Caco-2 (cell line): ENCODE data around the gene UBE2Q1. TPM values are rescaled to one million over a fixed set of nuclear protein-coding genes. Genes with fewer than 3 reads are reported as not detected.

Experiments used
- BruUV-seq: library from RNA; stranded (reverse); fragments of 400-500 nt; replicated peaks from 2 replicates; lab custom pipeline; 2021; lab: Mats Ljungman, UMichigan
- CTCF ChIA-PET: fragments of 300-600 bp; sonication (Branson Sonifier 250); formaldehyde crosslinking; loops from one replicate; lab custom pipeline; 2022; ENCODE audit warnings: antibody characterized with exemption; lab: Charles Lee
- POLR2A ChIA-PET: fragments of 300-600 bp; sonication (Branson Sonifier 250); formaldehyde crosslinking; loops from one replicate; lab custom pipeline; 2022; ENCODE audit warnings: antibody characterized with exemption; lab: Charles Lee
- DNase-seq, 2 experiments: peaks; one replicate each; pipeline versions ENCODE4 v3.0.0 to v3.0.0-alpha.2; 2020 to 2022
- H3K27me3 ChIP-seq: replicated peaks from 2 replicates; pipeline ENCODE4 v1.6.0; 2011; ENCODE audit warnings: low read length; ENCODE audit not compliant: control insufficient read depth, insufficient read depth
- H3K36me3 ChIP-seq: 2 replicates; pipeline ENCODE4 v1.5.1; 2011; ENCODE audit warnings: low read length; ENCODE audit not compliant: control insufficient read depth, insufficient read depth
- H3K4me1 ChIP-seq: fragments of 250-450 bp; sonication (Bioruptor Pico); 2 replicates; pipeline ENCODE4 v1.5.1; 2020; ENCODE audit warnings: mild to moderate bottlenecking
- H3K4me3 ChIP-seq: 2 replicates; pipeline ENCODE4 v1.5.1; 2011; ENCODE audit warnings: low read depth, mild to moderate bottlenecking, control low read depth, low read length
- H3K9me3 ChIP-seq: fragments of 250-450 bp; sonication (Bioruptor Pico); 2 replicates; pipeline ENCODE4 v1.5.1; 2020; ENCODE audit warnings: mild to moderate bottlenecking, moderate library complexity
- H3K27ac Mint-ChIP-seq: one replicate; pipeline ENCODE4 v1.8.0; 2022; ENCODE audit warnings: mixed read lengths; ENCODE audit not compliant: unreplicated experiment
- H3K27me3 Mint-ChIP-seq: one replicate; pipeline ENCODE4 v1.8.0; 2022; ENCODE audit warnings: mixed read lengths; ENCODE audit not compliant: insufficient read depth, unreplicated experiment
- H3K36me3 Mint-ChIP-seq: one replicate; pipeline ENCODE4 v1.8.0; 2022; ENCODE audit warnings: mild to moderate bottlenecking, mixed read lengths; ENCODE audit not compliant: insufficient read depth, unreplicated experiment
- H3K4me1 Mint-ChIP-seq: one replicate; pipeline ENCODE4 v1.8.0; 2022; ENCODE audit warnings: low read depth, mixed read lengths; ENCODE audit not compliant: unreplicated experiment
- H3K4me3 Mint-ChIP-seq: one replicate; pipeline ENCODE4 v1.8.0; 2022; ENCODE audit warnings: mild to moderate bottlenecking, moderate library complexity, mixed read lengths; ENCODE audit not compliant: unreplicated experiment
- H3K9me3 Mint-ChIP-seq: one replicate; pipeline ENCODE4 v1.8.0; 2022; ENCODE audit warnings: mixed read lengths; ENCODE audit not compliant: unreplicated experiment
- intact Hi-C: fragments of 100-400 bp; cut with micrococcal nuclease; formaldehyde crosslinking; loops from one replicate; pipeline ENCODE4 v1.10.0; 2022; ENCODE audit not compliant: unreplicated experiment
- total RNA-seq: library from RNA; stranded (reverse); gene quantifications from 2 replicates; pipeline ENCODE4 v1.2.3, GENCODE V29; 2022
- TF ChIP-seq, protein P1 (sequence below), 2 experiments: fragments of 200-600 bp in 1 of 2; IDR thresholded peaks; 1 replicate in 1 of 2; 2 replicates in 1 of 2; pipeline versions ENCODE4 v1.5.1 to v1.8.0; 2011 to 2022; ENCODE audit warnings: antibody characterized with exemption in 1 of 2, control low read depth in 1 of 2, inconsistent platforms in 1 of 2, low read depth in 1 of 2, low read length in 1 of 2, mild to moderate bottlenecking in 1 of 2, moderate library complexity in 1 of 2; ENCODE audit not compliant: insufficient read depth in 1 of 2, severe bottlenecking in 1 of 2, unreplicated experiment in 1 of 2

Gene UBE2Q1
- total RNA-seq, 1 experiment from 2014 or later, result 93.2 TPM

DNA sequence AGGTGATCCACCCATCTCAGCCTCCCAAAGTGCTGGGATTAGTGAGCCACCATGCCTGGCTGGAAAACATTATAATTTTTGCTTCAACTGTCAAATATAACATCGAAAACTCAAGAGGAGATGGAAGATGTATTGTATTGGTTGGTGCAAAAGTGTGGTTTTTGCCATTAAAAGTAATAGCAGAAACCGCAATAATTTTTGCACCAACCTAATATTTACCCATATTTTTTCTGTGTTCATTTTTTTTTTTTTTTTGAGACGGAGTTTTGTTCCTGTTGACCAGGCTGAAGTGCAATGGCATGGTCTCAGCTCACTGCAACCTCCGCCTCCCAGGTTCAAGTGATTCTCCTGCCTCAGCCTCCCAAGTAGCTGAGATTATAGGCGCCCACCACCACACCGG is 29.2 kb downstream of the UBE2Q1 start:
- POLR2A ChIA-PET, result no interaction called here
- Mint-ChIP-seq H3K27ac (no peak overlapping the region), H3K4me3 (no peak overlapping the region), H3K9me3 (no peaks in the 10 kb centered on the region), H3K27me3 (peaks cover under 1% of the 10 kb centered on the region), H3K36me3 (no peaks in the 10 kb centered on the region), H3K4me1 (no peaks in the 10 kb centered on the region)
- CTCF ChIA-PET, result no interaction called here
- TF ChIP-seq, protein P1, sequence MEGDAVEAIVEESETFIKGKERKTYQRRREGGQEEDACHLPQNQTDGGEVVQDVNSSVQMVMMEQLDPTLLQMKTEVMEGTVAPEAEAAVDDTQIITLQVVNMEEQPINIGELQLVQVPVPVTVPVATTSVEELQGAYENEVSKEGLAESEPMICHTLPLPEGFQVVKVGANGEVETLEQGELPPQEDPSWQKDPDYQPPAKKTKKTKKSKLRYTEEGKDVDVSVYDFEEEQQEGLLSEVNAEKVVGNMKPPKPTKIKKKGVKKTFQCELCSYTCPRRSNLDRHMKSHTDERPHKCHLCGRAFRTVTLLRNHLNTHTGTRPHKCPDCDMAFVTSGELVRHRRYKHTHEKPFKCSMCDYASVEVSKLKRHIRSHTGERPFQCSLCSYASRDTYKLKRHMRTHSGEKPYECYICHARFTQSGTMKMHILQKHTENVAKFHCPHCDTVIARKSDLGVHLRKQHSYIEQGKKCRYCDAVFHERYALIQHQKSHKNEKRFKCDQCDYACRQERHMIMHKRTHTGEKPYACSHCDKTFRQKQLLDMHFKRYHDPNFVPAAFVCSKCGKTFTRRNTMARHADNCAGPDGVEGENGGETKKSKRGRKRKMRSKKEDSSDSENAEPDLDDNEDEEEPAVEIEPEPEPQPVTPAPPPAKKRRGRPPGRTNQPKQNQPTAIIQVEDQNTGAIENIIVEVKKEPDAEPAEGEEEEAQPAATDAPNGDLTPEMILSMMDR (IDR thresholded peaks at IDR 0.05; ENCODE audit: insufficient read depth in 1 of 2, low read depth in 1 of 2, low read length in 1 of 2, severe bottlenecking in 1 of 2, unreplicated experiment in 1 of 2), result no peak
- Histone ChIP-seq H3K36me3 (no peaks in the 10 kb centered on the region), H3K27me3 (no peaks in the 10 kb centered on the region), H3K9me3 (no peaks in the 10 kb centered on the region), H3K4me3 (no peak overlapping the region), H3K4me1 (no peaks in the 10 kb centered on the region)
- DNase-seq, result no peak
- BruUV-seq, result no TSS peak
- intact Hi-C loops, result no loop called here

DNA sequence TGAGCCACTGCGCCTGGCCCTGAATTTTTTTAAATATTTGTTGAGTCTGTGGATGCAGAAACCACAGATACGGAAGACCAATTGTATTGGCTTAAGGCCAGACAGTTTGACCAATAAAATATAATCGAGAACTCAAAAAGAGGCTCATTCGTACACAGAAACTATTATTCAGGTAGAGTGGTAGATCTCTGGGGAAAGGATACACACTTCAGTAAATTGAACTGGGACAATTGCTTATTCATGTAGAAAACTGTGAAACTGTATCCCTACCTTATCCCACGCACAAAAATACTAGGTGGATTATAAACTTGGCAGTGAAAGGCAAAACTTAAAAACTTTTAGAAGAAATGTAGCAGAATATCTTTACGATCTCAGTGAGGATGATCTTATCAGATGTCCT is 31.3 kb downstream of the UBE2Q1 start:
- DNase-seq, result no peak
- Mint-ChIP-seq H3K9me3 (no peaks in the 10 kb centered on the region), H3K4me3 (no peak overlapping the region), H3K4me1 (no peaks in the 10 kb centered on the region), H3K27me3 (peaks cover 2% of the 10 kb centered on the region), H3K27ac (no peak overlapping the region), H3K36me3 (no peaks in the 10 kb centered on the region)
- no peaks in the 10 kb centered on the region for H3K9me3 ChIP-seq
- TF ChIP-seq, protein P1 (IDR thresholded peaks at IDR 0.05; ENCODE audit: insufficient read depth in 1 of 2, low read depth in 1 of 2, low read length in 1 of 2, severe bottlenecking in 1 of 2, unreplicated experiment in 1 of 2), result no peak
- H3K36me3 ChIP-seq, result no peaks in the 10 kb centered on the region
- ChIA-PET CTCF (no interaction called here), POLR2A (no interaction called here)
- intact Hi-C loops, result no loop called here
- H3K4me3 ChIP-seq, result no peak overlapping the region
- no TSS peak for BruUV-seq
- H3K27me3 ChIP-seq, result no peaks in the 10 kb centered on the region
- H3K4me1 ChIP-seq, result no peaks in the 10 kb centered on the region

DNA sequence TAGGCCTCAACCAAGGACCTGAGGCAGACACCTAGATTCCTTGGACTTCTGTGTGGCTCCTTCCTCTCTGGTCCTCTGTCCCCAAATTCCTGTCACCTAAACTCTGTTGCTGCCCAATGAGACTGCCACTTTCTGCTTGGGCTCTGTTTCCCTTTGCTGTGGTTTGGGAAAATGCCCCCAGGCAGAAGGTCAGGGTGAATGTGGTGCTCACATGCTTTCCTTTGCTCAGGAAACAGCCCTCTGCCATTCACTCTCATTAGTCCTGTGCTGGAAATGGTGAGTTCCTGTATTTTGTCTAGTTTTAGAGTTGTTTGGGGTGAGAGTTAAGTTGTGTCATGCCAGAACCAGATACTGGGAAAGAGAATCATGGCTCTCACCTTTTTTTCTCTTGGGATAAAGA is 33.6 kb downstream of the UBE2Q1 start:
- Mint-ChIP-seq H3K27ac (no peak overlapping the region), H3K36me3 (no peaks in the 10 kb centered on the region), H3K4me3 (no peak overlapping the region), H3K9me3 (no peaks in the 10 kb centered on the region), H3K27me3 (peaks cover 2% of the 10 kb centered on the region), H3K4me1 (no peaks in the 10 kb centered on the region)
- intact Hi-C loops, result no loop called here
- no TSS peak for BruUV-seq
- no peak overlapping the region for H3K4me3 ChIP-seq
- ChIA-PET POLR2A (no interaction called here), CTCF (no interaction called here)
- TF ChIP-seq, protein P1 (IDR thresholded peaks at IDR 0.05; ENCODE audit: insufficient read depth in 1 of 2, low read depth in 1 of 2, low read length in 1 of 2, severe bottlenecking in 1 of 2, unreplicated experiment in 1 of 2), result no peak
- H3K36me3 ChIP-seq, result no peaks in the 10 kb centered on the region
- H3K4me1 ChIP-seq, result no peaks in the 10 kb centered on the region
- peaks cover 2% of the 10 kb centered on the region; the same call in 1 of the 2 replicates for H3K27me3 ChIP-seq
- DNase-seq, result no peak
- no peaks in the 10 kb centered on the region for H3K9me3 ChIP-seq
